Measurements from ENCODE around the gene CHN1. TPM values are rescaled to one million over a fixed set of nuclear protein-coding genes. Genes with fewer than 3 reads are reported as not detected.
A peak's percentile ranks its signal among the peaks of the same experiment; 100 is the strongest.

Gene CHN1
- total RNA-seq, 1 donor from 2014 or later: 26.3 TPM

GRCh38 chr2:174776223-174776622 lies 229.0 kb downstream of the CHN1 start:
- no peaks in the 10 kb centered on the region for H3K9me3 Mint-ChIP-seq (ENCODE audit: unreplicated experiment)
- peaks cover 42% of the 10 kb centered on the region for H3K4me1 Mint-ChIP-seq (ENCODE audit: unreplicated experiment)
- DNase-seq (ENCODE audit: low spot score): peak; percentile 43
- peak overlapping the region; percentile 48 for H3K27ac Mint-ChIP-seq (ENCODE audit: unreplicated experiment)
- peak; percentile 66 for TF ChIP-seq CTCF (IDR thresholded peaks at IDR 0.05; ENCODE audit: unreplicated experiment)
- peaks cover 3% of the 10 kb centered on the region for H3K36me3 Mint-ChIP-seq (ENCODE audit: low read depth, unreplicated experiment)
- H3K4me3 Mint-ChIP-seq (ENCODE audit: unreplicated experiment): no peak overlapping the region
- H3K27me3 Mint-ChIP-seq (ENCODE audit: unreplicated experiment): peaks cover 4% of the 10 kb centered on the region

- peak; percentile 19 for DNase-seq (ENCODE audit: low spot score)
- H3K27me3 Mint-ChIP-seq (ENCODE audit: unreplicated experiment): peaks cover 4% of the 10 kb centered on the region
- no peak overlapping the region for H3K4me3 Mint-ChIP-seq (ENCODE audit: unreplicated experiment)
- H3K9me3 Mint-ChIP-seq (ENCODE audit: unreplicated experiment): no peaks in the 10 kb centered on the region
- H3K4me1 Mint-ChIP-seq (ENCODE audit: unreplicated experiment): peaks cover 42% of the 10 kb centered on the region
- peaks cover 3% of the 10 kb centered on the region for H3K36me3 Mint-ChIP-seq (ENCODE audit: low read depth, unreplicated experiment)
- no peak overlapping the region for H3K27ac Mint-ChIP-seq (ENCODE audit: unreplicated experiment)
- no peak for TF ChIP-seq CTCF (IDR thresholded peaks at IDR 0.05; ENCODE audit: unreplicated experiment)
Measured at GRCh38 chr2:174775571-174775980, 229.6 kb downstream of the CHN1 start.

- Mint-ChIP-seq H3K27ac (ENCODE audit: unreplicated experiment) (no peak overlapping the region), H3K4me1 (ENCODE audit: unreplicated experiment) (peaks cover 42% of the 10 kb centered on the region), H3K4me3 (ENCODE audit: unreplicated experiment) (no peak overlapping the region), H3K9me3 (ENCODE audit: unreplicated experiment) (no peaks in the 10 kb centered on the region), H3K36me3 (ENCODE audit: low read depth, unreplicated experiment) (no peaks in the 10 kb centered on the region), H3K27me3 (ENCODE audit: unreplicated experiment) (peaks cover 4% of the 10 kb centered on the region)
- TF ChIP-seq CTCF (IDR thresholded peaks at IDR 0.05; ENCODE audit: unreplicated experiment): no peak
- no peak for DNase-seq (ENCODE audit: low spot score)
Measured at GRCh38 chr2:174774886-174775285, 230.3 kb downstream of the CHN1 start.

GRCh38 chr2:174773215-174773614 lies 232.0 kb downstream of the CHN1 start:
- no peaks in the 10 kb centered on the region for H3K36me3 Mint-ChIP-seq (ENCODE audit: low read depth, unreplicated experiment)
- H3K9me3 Mint-ChIP-seq (ENCODE audit: unreplicated experiment): no peaks in the 10 kb centered on the region
- H3K27me3 Mint-ChIP-seq (ENCODE audit: unreplicated experiment): no peaks in the 10 kb centered on the region
- no peak for TF ChIP-seq CTCF (IDR thresholded peaks at IDR 0.05; ENCODE audit: unreplicated experiment)
- no peak overlapping the region for H3K4me3 Mint-ChIP-seq (ENCODE audit: unreplicated experiment)
- peaks cover 29% of the 10 kb centered on the region for H3K4me1 Mint-ChIP-seq (ENCODE audit: unreplicated experiment)
- no peak for DNase-seq (ENCODE audit: low spot score)
- H3K27ac Mint-ChIP-seq (ENCODE audit: unreplicated experiment): no peak overlapping the region

GRCh38 chr2:174772472-174772801 lies 232.7 kb downstream of the CHN1 start:
- H3K27me3 Mint-ChIP-seq (ENCODE audit: unreplicated experiment): no peaks in the 10 kb centered on the region
- no peak for DNase-seq (ENCODE audit: low spot score)
- peaks cover 22% of the 10 kb centered on the region for H3K4me1 Mint-ChIP-seq (ENCODE audit: unreplicated experiment)
- TF ChIP-seq CTCF (IDR thresholded peaks at IDR 0.05; ENCODE audit: unreplicated experiment): no peak
- H3K36me3 Mint-ChIP-seq (ENCODE audit: low read depth, unreplicated experiment): no peaks in the 10 kb centered on the region
- no peak overlapping the region for H3K4me3 Mint-ChIP-seq (ENCODE audit: unreplicated experiment)
- no peaks in the 10 kb centered on the region for H3K9me3 Mint-ChIP-seq (ENCODE audit: unreplicated experiment)
- no peak overlapping the region for H3K27ac Mint-ChIP-seq (ENCODE audit: unreplicated experiment)
